Heart left ventricle (tissue), 16 donors: ENCODE results near the gene TIGD2. TPM values are rescaled to one million over a fixed set of nuclear protein-coding genes. Genes with fewer than 3 reads are reported as not detected.

Experiments
- ATAC-seq, 4 donors: fragments of 200-7000 bp; cut with Tn5 transposase; one replicate each; pipeline ENCODE4 v1.9.1; 2020 to 2022; ENCODE audit warnings: moderate library complexity in 4 of 4, mild to moderate bottlenecking in 3 of 4, moderate number of reproducible peaks in 1 of 4
- DNase-seq, 5 donors: peaks; one replicate each; pipeline ENCODE4 v3.0.0-alpha.2; 2020
- H3K27ac ChIP-seq, 12 donors: fragments of 200-600 bp; sonication (generic) in 4 of 12; one replicate each; pipeline versions ENCODE4 v1.5.0 to v1.8.0; 2016 to 2022; ENCODE audit warnings: mild to moderate bottlenecking in 2 of 12
- H3K27me3 ChIP-seq, 9 donors: fragments of 200-600 bp; sonication (generic) in 2 of 9; one replicate each; pipeline versions ENCODE4 v1.5.1 to v1.8.0; 2016 to 2022; ENCODE audit warnings: mild to moderate bottlenecking in 3 of 9
- H3K36me3 ChIP-seq, 9 donors: fragments of 200-600 bp; sonication (generic) in 2 of 9; one replicate each; pipeline versions ENCODE4 v1.5.0 to v1.8.0; 2018 to 2022; ENCODE audit warnings: mild to moderate bottlenecking in 2 of 9
- H3K4me1 ChIP-seq, 12 donors: fragments of 200-600 bp; sonication (generic) in 4 of 12; one replicate each; pipeline versions ENCODE4 v1.5.0 to v1.8.0; 2016 to 2022; ENCODE audit warnings: mild to moderate bottlenecking in 3 of 12
- H3K4me3 ChIP-seq, 12 donors: fragments of 200-600 bp; sonication (generic) in 4 of 12; one replicate each; pipeline versions ENCODE4 v1.5.0 to v1.8.0; 2017 to 2022; ENCODE audit warnings: mild to moderate bottlenecking in 9 of 12, moderate library complexity in 4 of 12
- H3K9me3 ChIP-seq, 12 donors: fragments of 200-600 bp; sonication (generic) in 4 of 12; one replicate each; pipeline versions ENCODE4 v1.5.0 to v1.8.0; 2016 to 2022; ENCODE audit warnings: mild to moderate bottlenecking in 1 of 12
- POLR2A ChIP-seq, 2 donors: fragments of 450-650 bp; IDR thresholded peaks; one replicate each; pipeline ENCODE4 v1.6.1; 2017; ENCODE audit warnings: antibody characterized with exemption in 2 of 2, mild to moderate bottlenecking in 2 of 2, moderate library complexity in 2 of 2
- WGBS, 4 donors: extraction: QIAGEN DNeasy Blood & Tissue Kit in 2 of 4; methylation state at CpG; one replicate each; pipeline versions ENCODE4 v1.1.5 to v1.1.7; 2013 to 2018; 5-methylcytosine and 5-hydroxymethylcytosine counted together
- intact Hi-C, 10 donors: fragments of 100-400 bp; cut with DNase I; formaldehyde crosslinking; loops; one replicate each; pipeline versions ENCODE4 v1.11.1 to v1.14.2; 2022
- polyA plus RNA-seq, 2 donors: library from polyadenylated mRNA; stranded (reverse); fragments of 200-250 nt; gene quantifications; one replicate each; pipeline ENCODE4 v1.2.3, GENCODE V29; 2013
- total RNA-seq, 9 donors: library from RNA; depleted of rRNA in 2 of 9; stranded (reverse); fragments of >200 nt in 2 of 9; fragmentation: NEBNext Ultra II Directional in 3 of 9; extraction: Animal tissue kit (Norgen Biotek cat#: 25700) in 3 of 9; gene quantifications; one replicate each; pipeline versions ENCODE4 v1.1.0 to v1.2.4, GENCODE V29; 2016 to 2023
- TF ChIP-seq, protein P1 (sequence below), 12 donors: fragments of 200-600 bp; sonication (generic) in 4 of 12; IDR thresholded peaks; one replicate each; pipeline versions ENCODE4 v1.5.0 to v1.8.0; 2018 to 2022; ENCODE audit warnings: antibody characterized with exemption in 12 of 12, mild to moderate bottlenecking in 5 of 12
- donor health status: ischemic (EF 13 %, LVEDD 7.1; RV severe dilation, severe dysfunction).
- donor health status: healthy with polysubstance abuse.
- donor health status: DM: no; HTN: yes; CAD: no.
- donor health status: DM: no; HTN: no; CAD: no.
- donor health status: ischemic (EF 25% LVEDD 6.9; RV normal size, moderate dysfunction).
- donor health status: ischemic (EF 25% LVEDD 5.7; RV mildly dilated, moderate dysfunction).
- donor health status: healthy.
- donor health status: DM: yes; HTN: yes; CAD: no.
- donor health status: ischemic (EF 35%, LVEDD 5.7; RV mildly dilated, moderate dysfunction).
- donor health status: nonischemic (EF 11% LVEDD 7.7; RV severe dilation, severe dysfunction).
- donor health status: DM: yes; HTN: yes; CAD: no.
- donor health status: PGD.
- donor health status: ischemic (EF 29% LVEDD 5.4; RV normal size, mild dysfunction).
- donor health status: nonischemic (EF 23%, LVEDD 6.1; RV moderate dilation, normal function).

Gene TIGD2
- total and polyA plus RNA-seq, 11 donors: 1.1 to 3.9 (median 2.1) TPM

DNA sequence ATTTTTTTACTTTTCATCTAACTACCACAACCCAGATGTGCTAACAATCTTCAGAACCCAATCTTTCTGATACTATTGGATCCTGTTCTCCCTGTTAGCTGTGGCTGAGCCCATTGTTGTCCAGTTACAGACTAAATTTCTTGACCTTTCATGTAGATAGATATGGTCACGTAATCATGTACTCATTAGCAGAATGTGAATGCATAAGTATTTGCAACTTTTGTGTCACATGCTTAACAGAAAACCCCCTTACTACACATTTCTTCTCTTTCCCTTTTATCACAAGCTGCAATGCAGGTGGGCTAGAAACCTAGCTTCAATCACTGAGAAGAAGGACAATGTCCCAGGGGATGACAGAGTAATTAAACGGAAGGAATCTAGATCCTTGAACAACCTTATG lies 41.3 kb upstream of the TIGD2 start:
- DNase-seq: no peak
- intact Hi-C loops: no loop called here
- TF ChIP-seq, protein P1, sequence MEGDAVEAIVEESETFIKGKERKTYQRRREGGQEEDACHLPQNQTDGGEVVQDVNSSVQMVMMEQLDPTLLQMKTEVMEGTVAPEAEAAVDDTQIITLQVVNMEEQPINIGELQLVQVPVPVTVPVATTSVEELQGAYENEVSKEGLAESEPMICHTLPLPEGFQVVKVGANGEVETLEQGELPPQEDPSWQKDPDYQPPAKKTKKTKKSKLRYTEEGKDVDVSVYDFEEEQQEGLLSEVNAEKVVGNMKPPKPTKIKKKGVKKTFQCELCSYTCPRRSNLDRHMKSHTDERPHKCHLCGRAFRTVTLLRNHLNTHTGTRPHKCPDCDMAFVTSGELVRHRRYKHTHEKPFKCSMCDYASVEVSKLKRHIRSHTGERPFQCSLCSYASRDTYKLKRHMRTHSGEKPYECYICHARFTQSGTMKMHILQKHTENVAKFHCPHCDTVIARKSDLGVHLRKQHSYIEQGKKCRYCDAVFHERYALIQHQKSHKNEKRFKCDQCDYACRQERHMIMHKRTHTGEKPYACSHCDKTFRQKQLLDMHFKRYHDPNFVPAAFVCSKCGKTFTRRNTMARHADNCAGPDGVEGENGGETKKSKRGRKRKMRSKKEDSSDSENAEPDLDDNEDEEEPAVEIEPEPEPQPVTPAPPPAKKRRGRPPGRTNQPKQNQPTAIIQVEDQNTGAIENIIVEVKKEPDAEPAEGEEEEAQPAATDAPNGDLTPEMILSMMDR (IDR thresholded peaks at IDR 0.05): no peak
- no peak for TF ChIP-seq POLR2A (IDR thresholded peaks at IDR 0.05)
- no peak overlapping the region for H3K4me3 ChIP-seq
- H3K4me1 ChIP-seq: no peaks in the 10 kb centered on the region
- no peaks in the 10 kb centered on the region for H3K9me3 ChIP-seq
- no peak for ATAC-seq
- 80 to 87% (median 86%) methylated on average over 2 of the region's 2 CpGs for WGBS, 4 donors
- H3K27me3 ChIP-seq: no peaks in the 10 kb centered on the region
- H3K27ac ChIP-seq: no peak overlapping the region
- H3K36me3 ChIP-seq: no peaks in the 10 kb centered on the region

DNA sequence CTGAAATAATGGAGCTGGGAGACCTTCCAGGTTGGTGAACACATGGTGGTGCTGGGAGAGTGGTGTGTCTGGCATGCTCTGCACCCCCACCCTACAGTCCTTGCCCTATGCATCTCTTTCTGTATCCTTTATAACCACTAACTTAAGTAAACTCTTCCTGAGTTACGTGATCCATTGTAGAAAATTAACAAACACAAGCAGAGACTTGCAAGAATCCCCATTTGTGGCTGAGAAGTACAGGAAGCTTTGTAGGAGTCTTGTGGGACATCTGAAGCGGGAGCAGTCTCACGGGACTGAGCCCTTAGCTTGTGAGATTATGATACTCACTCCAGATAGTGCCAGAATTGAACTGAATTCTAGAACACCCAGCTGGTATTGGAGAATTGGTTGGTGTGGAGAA lies 40.0 kb upstream of the TIGD2 start:
- intact Hi-C loops: no loop called here
- no peaks in the 10 kb centered on the region for H3K4me1 ChIP-seq
- DNase-seq (no peak), ATAC-seq (no peak)
- no peak overlapping the region for H3K27ac ChIP-seq
- 75 to 78% (median 76%) methylated on average over 3 of the region's 3 CpGs for WGBS, 4 donors
- H3K27me3 ChIP-seq: no peaks in the 10 kb centered on the region
- peaks cover 0 to under 1% (median 0%) of the 10 kb centered on the region in 12 donors for H3K9me3 ChIP-seq
- TF ChIP-seq, protein P1 (IDR thresholded peaks at IDR 0.05): no peak
- no peak for TF ChIP-seq POLR2A (IDR thresholded peaks at IDR 0.05)
- no peak overlapping the region for H3K4me3 ChIP-seq
- H3K36me3 ChIP-seq: no peaks in the 10 kb centered on the region

DNA sequence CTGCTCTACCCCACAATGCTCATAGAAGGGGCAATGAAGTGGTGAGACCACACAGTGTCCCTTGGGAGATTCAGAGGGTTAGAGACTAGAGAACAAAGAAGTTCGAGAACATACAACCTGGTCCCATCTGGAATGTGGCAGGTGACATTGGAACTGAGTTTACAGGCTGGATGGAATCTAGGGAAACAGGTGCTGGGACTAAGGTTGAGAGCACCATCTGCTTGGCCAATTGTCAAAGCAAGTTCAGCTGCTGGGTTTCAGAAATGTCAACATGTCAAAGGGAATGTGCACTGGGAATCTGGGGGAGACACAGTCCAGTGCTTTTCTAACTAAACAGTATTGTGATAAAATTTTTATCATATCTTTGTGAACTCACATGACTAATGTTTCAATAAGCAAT lies 38.4 kb upstream of the TIGD2 start:
- no peak for TF ChIP-seq POLR2A (IDR thresholded peaks at IDR 0.05)
- TF ChIP-seq, protein P1 (IDR thresholded peaks at IDR 0.05): no peak
- no peaks in the 10 kb centered on the region for H3K36me3 ChIP-seq
- H3K4me3 ChIP-seq: no peak overlapping the region
- no peak overlapping the region for H3K27ac ChIP-seq
- DNase-seq (no peak), ATAC-seq (no peak)
- H3K27me3 ChIP-seq: no peaks in the 10 kb centered on the region
- intact Hi-C loops: no loop called here
- WGBS, 4 donors: 82 to 93% (median 93%) methylated on average over 1 of the region's 1 CpG
- H3K9me3 ChIP-seq: peaks cover 0 to 14% (median 0%) of the 10 kb centered on the region in 12 donors
- H3K4me1 ChIP-seq: no peaks in the 10 kb centered on the region

DNA sequence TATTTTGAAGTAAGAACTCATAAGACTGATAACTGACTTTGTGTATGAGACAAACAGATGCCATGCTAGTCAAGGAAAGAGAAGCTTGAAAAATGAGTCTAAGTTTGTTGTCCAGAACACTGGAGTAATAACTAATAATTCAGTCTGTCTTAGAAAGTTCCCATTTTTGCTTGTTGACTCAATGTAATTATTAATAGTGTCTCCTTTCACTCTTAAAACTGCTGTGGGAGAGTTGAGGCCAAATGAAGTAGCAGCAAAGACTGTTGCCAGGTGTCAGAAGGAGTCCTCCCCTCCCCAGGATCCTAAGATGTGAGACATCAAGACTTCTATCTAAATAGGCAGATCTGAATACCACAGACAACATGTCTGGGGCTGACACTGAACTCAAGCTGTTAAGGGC lies 33.6 kb upstream of the TIGD2 start:
- H3K4me1 ChIP-seq: no peaks in the 10 kb centered on the region
- DNase-seq: no peak
- H3K36me3 ChIP-seq: no peaks in the 10 kb centered on the region
- no peak overlapping the region for H3K27ac ChIP-seq
- H3K9me3 ChIP-seq: peaks cover 0 to 44% (median 14%) of the 10 kb centered on the region in 12 donors
- no peak overlapping the region for H3K4me3 ChIP-seq
- intact Hi-C loops: no loop called here
- H3K27me3 ChIP-seq: no peaks in the 10 kb centered on the region
- TF ChIP-seq, protein P1 (IDR thresholded peaks at IDR 0.05): no peak
- TF ChIP-seq POLR2A (IDR thresholded peaks at IDR 0.05): no peak
- ATAC-seq: no peak
